Stimulated activated CD4-positive, alpha-beta T cell treated with anti-CD3 and anti-CD28 coated beads, Interleukin-15, amount 100 ng/mL, for 48 hours (primary cell): Measurements from ENCODE around the gene EMP3.
A peak's percentile ranks its signal among the peaks of the same experiment; 100 is the strongest.
"Not testable (repeated sequence)": the region's sequence is repeated elsewhere in the genome, so short reads cannot be mapped to it uniquely, and the experiment has no call there.

ENCODE experiments used
- DNase-seq, 2 donors: peaks; one replicate each; pipeline ENCODE4 v3.0.0-alpha.2; 2020; ENCODE audit warnings: low read depth in 2 of 2

Gene EMP3

GRCh38 chr19:48317708-48317960, 7.7 kb upstream of the EMP3 start:
- DNase-seq: not testable (repeated sequence)

- no peak for DNase-seq
These were observed 6.9 kb upstream of the EMP3 start for GRCh38 chr19:48318286-48318987.

GRCh38 chr19:48319647-48320541, 5.5 kb upstream of the EMP3 start:
- DNase-seq: peak in 1 of 2 donors; percentile 74

GRCh38 chr19:48321372-48321621, 4.1 kb upstream of the EMP3 start:
- peak; percentile 96 to 98 for DNase-seq

GRCh38 chr19:48321622-48322591, 3.4 kb upstream of the EMP3 start:
- peak; percentile 95 to 98 for DNase-seq

- no peak for DNase-seq
These were observed 4.0 kb downstream of the EMP3 start for GRCh38 chr19:48329167-48329891.

GRCh38 chr19:48330012-48330681, 4.8 kb downstream of the EMP3 start:
- peak; percentile 75 for DNase-seq

GRCh38 chr19:48332351-48332661, 7.0 kb downstream of the EMP3 start:
- DNase-seq: no peak

- peak; percentile 90 to 92 for DNase-seq
These were observed 7.5 kb downstream of the EMP3 start for GRCh38 chr19:48332662-48333466.

GRCh38 chr19:48333467-48334384, 8.4 kb downstream of the EMP3 start:
- DNase-seq: peak; percentile 87 to 92

- DNase-seq: no peak
These were observed 13.0 kb downstream of the EMP3 start for GRCh38 chr19:48338253-48338755.

GRCh38 chr19:48338802-48339503, 13.6 kb downstream of the EMP3 start:
- no peak for DNase-seq

- no peak for DNase-seq
These were observed 15.6 kb downstream of the EMP3 start for GRCh38 chr19:48340995-48341394.

- DNase-seq: no peak
These were observed 16.4 kb downstream of the EMP3 start for GRCh38 chr19:48341515-48342413.

- DNase-seq: no peak
These were observed 17.0 kb downstream of the EMP3 start for GRCh38 chr19:48342414-48342738.

GRCh38 chr19:48342841-48343540, 17.6 kb downstream of the EMP3 start:
- DNase-seq: no peak

GRCh38 chr19:48344892-48345291, 19.5 kb downstream of the EMP3 start:
- no peak for DNase-seq
